Measurements from ENCODE around the gene TMEM86B. TPM values are rescaled to one million over a fixed set of nuclear protein-coding genes. Genes with fewer than 3 reads are reported as not detected.

Gene TMEM86B
- total RNA-seq, 1 experiment from 2014 or later = 14.2 TPM

DNA sequence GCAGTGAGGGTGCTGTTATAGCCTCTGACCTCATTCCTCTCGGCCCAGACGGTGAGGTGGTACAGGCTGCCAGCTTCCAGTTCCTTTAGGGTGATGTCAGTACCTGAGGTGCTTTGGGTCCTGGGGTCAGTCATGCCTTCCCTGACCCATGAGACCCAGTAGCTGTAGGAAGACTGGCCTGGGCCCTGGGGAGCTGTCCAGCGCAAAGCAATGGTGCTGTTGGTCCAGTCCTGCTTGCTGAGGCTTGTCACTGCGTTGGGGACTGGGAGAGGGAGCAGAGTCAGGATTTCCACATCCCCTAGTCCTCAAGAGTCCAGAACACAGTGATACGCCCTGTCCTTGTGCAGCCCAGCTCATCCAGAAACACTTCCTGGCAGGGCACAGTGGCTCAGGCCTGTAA lies 29.9 kb downstream of the TMEM86B start:
- H3K9me3 ChIP-seq (ENCODE audit: control insufficient read depth, insufficient read depth, low read depth, low read length) = no peaks in the 10 kb centered on the region
- DNase-seq (ENCODE audit: low read depth, low spot score) (no peak), ATAC-seq (no peak)
- TF ChIP-seq, protein P1, sequence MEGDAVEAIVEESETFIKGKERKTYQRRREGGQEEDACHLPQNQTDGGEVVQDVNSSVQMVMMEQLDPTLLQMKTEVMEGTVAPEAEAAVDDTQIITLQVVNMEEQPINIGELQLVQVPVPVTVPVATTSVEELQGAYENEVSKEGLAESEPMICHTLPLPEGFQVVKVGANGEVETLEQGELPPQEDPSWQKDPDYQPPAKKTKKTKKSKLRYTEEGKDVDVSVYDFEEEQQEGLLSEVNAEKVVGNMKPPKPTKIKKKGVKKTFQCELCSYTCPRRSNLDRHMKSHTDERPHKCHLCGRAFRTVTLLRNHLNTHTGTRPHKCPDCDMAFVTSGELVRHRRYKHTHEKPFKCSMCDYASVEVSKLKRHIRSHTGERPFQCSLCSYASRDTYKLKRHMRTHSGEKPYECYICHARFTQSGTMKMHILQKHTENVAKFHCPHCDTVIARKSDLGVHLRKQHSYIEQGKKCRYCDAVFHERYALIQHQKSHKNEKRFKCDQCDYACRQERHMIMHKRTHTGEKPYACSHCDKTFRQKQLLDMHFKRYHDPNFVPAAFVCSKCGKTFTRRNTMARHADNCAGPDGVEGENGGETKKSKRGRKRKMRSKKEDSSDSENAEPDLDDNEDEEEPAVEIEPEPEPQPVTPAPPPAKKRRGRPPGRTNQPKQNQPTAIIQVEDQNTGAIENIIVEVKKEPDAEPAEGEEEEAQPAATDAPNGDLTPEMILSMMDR (IDR thresholded peaks at IDR 0.05) = no peak
- TF ChIP-seq SIN3A (IDR thresholded peaks at IDR 0.05; ENCODE audit: borderline replicate concordance, insufficient read depth, low read depth, low read length) (no peak), POLR2AphosphoS5 (IDR thresholded peaks at IDR 0.05; ENCODE audit: low read depth, low read length) (no peak), TCF7L2 (IDR thresholded peaks at IDR 0.05; ENCODE audit: low read depth, low read length) (no peak)
- TF ChIP-seq, protein P2, sequence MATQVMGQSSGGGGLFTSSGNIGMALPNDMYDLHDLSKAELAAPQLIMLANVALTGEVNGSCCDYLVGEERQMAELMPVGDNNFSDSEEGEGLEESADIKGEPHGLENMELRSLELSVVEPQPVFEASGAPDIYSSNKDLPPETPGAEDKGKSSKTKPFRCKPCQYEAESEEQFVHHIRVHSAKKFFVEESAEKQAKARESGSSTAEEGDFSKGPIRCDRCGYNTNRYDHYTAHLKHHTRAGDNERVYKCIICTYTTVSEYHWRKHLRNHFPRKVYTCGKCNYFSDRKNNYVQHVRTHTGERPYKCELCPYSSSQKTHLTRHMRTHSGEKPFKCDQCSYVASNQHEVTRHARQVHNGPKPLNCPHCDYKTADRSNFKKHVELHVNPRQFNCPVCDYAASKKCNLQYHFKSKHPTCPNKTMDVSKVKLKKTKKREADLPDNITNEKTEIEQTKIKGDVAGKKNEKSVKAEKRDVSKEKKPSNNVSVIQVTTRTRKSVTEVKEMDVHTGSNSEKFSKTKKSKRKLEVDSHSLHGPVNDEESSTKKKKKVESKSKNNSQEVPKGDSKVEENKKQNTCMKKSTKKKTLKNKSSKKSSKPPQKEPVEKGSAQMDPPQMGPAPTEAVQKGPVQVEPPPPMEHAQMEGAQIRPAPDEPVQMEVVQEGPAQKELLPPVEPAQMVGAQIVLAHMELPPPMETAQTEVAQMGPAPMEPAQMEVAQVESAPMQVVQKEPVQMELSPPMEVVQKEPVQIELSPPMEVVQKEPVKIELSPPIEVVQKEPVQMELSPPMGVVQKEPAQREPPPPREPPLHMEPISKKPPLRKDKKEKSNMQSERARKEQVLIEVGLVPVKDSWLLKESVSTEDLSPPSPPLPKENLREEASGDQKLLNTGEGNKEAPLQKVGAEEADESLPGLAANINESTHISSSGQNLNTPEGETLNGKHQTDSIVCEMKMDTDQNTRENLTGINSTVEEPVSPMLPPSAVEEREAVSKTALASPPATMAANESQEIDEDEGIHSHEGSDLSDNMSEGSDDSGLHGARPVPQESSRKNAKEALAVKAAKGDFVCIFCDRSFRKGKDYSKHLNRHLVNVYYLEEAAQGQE (IDR thresholded peaks at IDR 0.05; ENCODE audit: insufficient read depth in 1 of 2, low read depth in 2 of 2, low read length in 1 of 2) = peak; percentile 80 to 87
- CTCF ChIA-PET = no interaction called here
- in situ Hi-C loops (cut with HindIII; ENCODE audit: low pct_unique_long_range_greater_than_20kb, low sequenced_read_pairs) (no loop called here), intact Hi-C loops (cut with micrococcal nuclease; ENCODE audit: unreplicated experiment) (no loop called here)
- no peaks in the 10 kb centered on the region for H3K27me3 ChIP-seq (ENCODE audit: control insufficient read depth, insufficient read depth, low read length)
- no peak overlapping the region for H3K4me3 ChIP-seq (ENCODE audit: low read depth in 2 of 2, low read length in 2 of 2)
- no TSS peak for BruUV-seq (replicated peaks)
- POLR2A ChIA-PET = interaction anchor here (0.6 kb wide), 1 partner anchor 10 kb away, joined by 4 read pairs; the partner anchor contains the start of gene PTPRH
- peaks cover 14% of the 10 kb centered on the region; the same call in 1 of the 2 replicates for H3K36me3 ChIP-seq (ENCODE audit: control insufficient read depth, insufficient read depth, low read length)
- no peak overlapping the region for H3K27ac ChIP-seq (ENCODE audit: low read length)
- H3K4me1 ChIP-seq (ENCODE audit: control insufficient read depth, insufficient read depth, low read length) = no peaks in the 10 kb centered on the region

DNA sequence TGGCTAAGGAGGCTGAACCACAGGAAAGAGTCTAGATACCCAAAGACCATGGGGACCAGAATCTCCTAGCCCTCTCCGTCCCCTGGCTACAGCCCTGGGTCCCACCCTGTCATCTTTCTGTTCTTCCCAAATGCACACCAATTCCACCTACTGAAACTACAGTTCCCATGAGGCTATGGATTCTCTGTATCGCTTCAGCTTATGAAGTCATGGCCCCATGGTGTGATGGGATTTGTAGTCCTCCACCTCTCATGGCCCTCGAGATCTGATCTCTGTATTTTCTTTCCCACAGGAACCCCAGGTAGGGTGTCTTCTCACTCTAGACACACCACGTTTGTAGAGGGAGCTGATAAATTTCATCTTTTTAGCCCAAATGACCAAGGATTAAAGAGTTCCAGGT lies 31.0 kb downstream of the TMEM86B start:
- no TSS peak for BruUV-seq (replicated peaks)
- H3K27me3 ChIP-seq (ENCODE audit: control insufficient read depth, insufficient read depth, low read length) = no peaks in the 10 kb centered on the region
- H3K27ac ChIP-seq (ENCODE audit: low read length) = no peak overlapping the region
- peak; percentile 75 for ATAC-seq
- POLR2A ChIA-PET = interaction anchor here (0.7 kb wide), 1 partner anchor 9 kb away, joined by 4 read pairs; no protein-coding TSS in a partner anchor
- no peak for DNase-seq (ENCODE audit: low read depth, low spot score)
- H3K9me3 ChIP-seq (ENCODE audit: control insufficient read depth, insufficient read depth, low read depth, low read length) = no peaks in the 10 kb centered on the region
- H3K4me1 ChIP-seq (ENCODE audit: control insufficient read depth, insufficient read depth, low read length) = no peaks in the 10 kb centered on the region
- CTCF ChIA-PET = no interaction called here
- in situ Hi-C loops (cut with HindIII; ENCODE audit: low pct_unique_long_range_greater_than_20kb, low sequenced_read_pairs) = no loop called here
- H3K4me3 ChIP-seq (ENCODE audit: low read depth in 2 of 2, low read length in 2 of 2) = no peak overlapping the region
- H3K36me3 ChIP-seq (ENCODE audit: control insufficient read depth, insufficient read depth, low read length) = peaks cover 12% of the 10 kb centered on the region; the same call in 1 of the 2 replicates
- intact Hi-C loops (cut with micrococcal nuclease; ENCODE audit: unreplicated experiment) = no loop called here
- TF ChIP-seq TCF7L2 (IDR thresholded peaks at IDR 0.05; ENCODE audit: low read depth, low read length) = no peak
- TF ChIP-seq, protein P1 (IDR thresholded peaks at IDR 0.05) = no peak
- TF ChIP-seq SIN3A (IDR thresholded peaks at IDR 0.05; ENCODE audit: borderline replicate concordance, insufficient read depth, low read depth, low read length) = no peak
- no peak for TF ChIP-seq POLR2AphosphoS5 (IDR thresholded peaks at IDR 0.05; ENCODE audit: low read depth, low read length)
- TF ChIP-seq, protein P2 (IDR thresholded peaks at IDR 0.05; ENCODE audit: insufficient read depth in 1 of 2, low read depth in 2 of 2, low read length in 1 of 2) = no peak
